A673 (cell line): ENCODE data around the gene CAPZB.

Experiments
- EZH2 ChIP-seq: fragments of 200-600 bp; sonication (generic); IDR thresholded peaks from 2 replicates; pipeline ENCODE4 v1.6.1; 2017; ENCODE audit warnings: borderline replicate concordance, low read depth, mild to moderate bottlenecking, mixed read lengths, antibody characterized with exemption, low read length; ENCODE audit not compliant: poor library complexity, severe bottlenecking
- TF ChIP-seq, protein P1 (sequence below): fragments of 300-800, 200-600 bp; sonication (generic); conservative IDR thresholded peaks from 2 replicates; pipeline ENCODE4 v1.5.1; 2017; ENCODE audit warnings: low read depth, mild to moderate bottlenecking, antibody characterized with exemption, low read length, moderate library complexity, mixed read lengths

DNA sequence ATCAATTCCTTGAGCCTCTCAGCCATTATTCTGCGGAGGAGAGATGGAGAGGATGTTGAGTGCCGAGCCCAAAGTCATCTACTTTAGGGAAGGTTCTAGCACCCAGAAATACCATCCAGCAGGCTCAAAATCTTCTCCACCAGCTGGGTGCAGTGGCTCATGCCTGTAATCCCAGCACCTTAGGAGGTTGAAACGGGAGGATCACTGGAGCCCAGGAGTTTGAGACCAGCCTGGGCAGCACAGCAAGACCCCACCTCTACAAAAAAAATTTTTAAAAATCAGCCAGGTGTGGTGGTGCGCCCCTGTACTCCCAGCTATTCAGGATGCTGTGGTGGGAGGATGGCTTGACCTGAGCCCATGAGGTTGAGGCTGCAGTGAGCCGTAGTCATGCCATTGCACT lies 39.5 kb upstream of the CAPZB start:
- TF ChIP-seq, protein P1, sequence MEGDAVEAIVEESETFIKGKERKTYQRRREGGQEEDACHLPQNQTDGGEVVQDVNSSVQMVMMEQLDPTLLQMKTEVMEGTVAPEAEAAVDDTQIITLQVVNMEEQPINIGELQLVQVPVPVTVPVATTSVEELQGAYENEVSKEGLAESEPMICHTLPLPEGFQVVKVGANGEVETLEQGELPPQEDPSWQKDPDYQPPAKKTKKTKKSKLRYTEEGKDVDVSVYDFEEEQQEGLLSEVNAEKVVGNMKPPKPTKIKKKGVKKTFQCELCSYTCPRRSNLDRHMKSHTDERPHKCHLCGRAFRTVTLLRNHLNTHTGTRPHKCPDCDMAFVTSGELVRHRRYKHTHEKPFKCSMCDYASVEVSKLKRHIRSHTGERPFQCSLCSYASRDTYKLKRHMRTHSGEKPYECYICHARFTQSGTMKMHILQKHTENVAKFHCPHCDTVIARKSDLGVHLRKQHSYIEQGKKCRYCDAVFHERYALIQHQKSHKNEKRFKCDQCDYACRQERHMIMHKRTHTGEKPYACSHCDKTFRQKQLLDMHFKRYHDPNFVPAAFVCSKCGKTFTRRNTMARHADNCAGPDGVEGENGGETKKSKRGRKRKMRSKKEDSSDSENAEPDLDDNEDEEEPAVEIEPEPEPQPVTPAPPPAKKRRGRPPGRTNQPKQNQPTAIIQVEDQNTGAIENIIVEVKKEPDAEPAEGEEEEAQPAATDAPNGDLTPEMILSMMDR, result no peak
- no peak for TF ChIP-seq EZH2
